Activated CD8-positive, alpha-beta memory T cell treated with anti-CD3 and anti-CD28 coated beads for 4 hours (primary cell): Measurements from ENCODE around the gene CLN6.
"Not testable (repeated sequence)": the region's sequence is repeated elsewhere in the genome, so short reads cannot be mapped to it uniquely, and the experiment has no call there.

Source experiments
- DNase-seq, 2 donors: peaks; one replicate each; pipeline ENCODE4 v3.0.0-alpha.2; 2020; ENCODE audit warnings: low read depth in 2 of 2

CLN6 gene

GRCh38 chr15:68206711-68207151 lies 22.8 kb downstream of the CLN6 start:
- DNase-seq = no peak

- DNase-seq = no peak
These were observed 23.5 kb downstream of the CLN6 start for GRCh38 chr15:68205954-68206539.

GRCh38 chr15:68205558-68205944 lies 24.0 kb downstream of the CLN6 start:
- DNase-seq = no peak

- no peak for DNase-seq
These were observed 24.6 kb downstream of the CLN6 start, which contains the start of gene CALML4 for GRCh38 chr15:68204776-68205557. CALML4 (minus strand) TSS chr15:68205332; CDS start chr15:68205247, 85 bp downstream.

- no peak for DNase-seq
These were observed 25.2 kb downstream of the CLN6 start for GRCh38 chr15:68204361-68204760.

- no peak for DNase-seq
These were observed 25.6 kb downstream of the CLN6 start for GRCh38 chr15:68203956-68204355.

GRCh38 chr15:68203486-68203885 lies 26.0 kb downstream of the CLN6 start:
- no peak for DNase-seq

- DNase-seq = not testable (repeated sequence)
These were observed 26.5 kb downstream of the CLN6 start for GRCh38 chr15:68202994-68203393.

- DNase-seq = no peak
These were observed 27.7 kb downstream of the CLN6 start for GRCh38 chr15:68201879-68202261.

- DNase-seq = no peak
These were observed 28.2 kb downstream of the CLN6 start for GRCh38 chr15:68201153-68201878.

GRCh38 chr15:68200016-68200861 lies 29.3 kb downstream of the CLN6 start:
- no peak for DNase-seq

GRCh38 chr15:68199340-68199739 lies 30.2 kb downstream of the CLN6 start:
- DNase-seq = no peak

GRCh38 chr15:68197661-68198437 lies 31.7 kb downstream of the CLN6 start:
- DNase-seq = no peak

- no peak for DNase-seq
These were observed 32.4 kb downstream of the CLN6 start for GRCh38 chr15:68197170-68197492.

- no peak for DNase-seq
These were observed 32.9 kb downstream of the CLN6 start for GRCh38 chr15:68196445-68197169.

GRCh38 chr15:68195336-68196112 lies 34.0 kb downstream of the CLN6 start:
- DNase-seq = no peak

- no peak for DNase-seq
These were observed 36.6 kb downstream of the CLN6 start for GRCh38 chr15:68192804-68193486.

GRCh38 chr15:68192117-68192516 lies 37.4 kb downstream of the CLN6 start:
- no peak for DNase-seq

- DNase-seq = no peak
These were observed 38.0 kb downstream of the CLN6 start for GRCh38 chr15:68191555-68191954.
